ENCODE results near the gene EN2. TPM values are rescaled to one million over a fixed set of nuclear protein-coding genes. Genes with fewer than 3 reads are reported as not detected.

The EN2 gene
- total and polyA plus RNA-seq, 2 of the 4 experiments (the other 2 are of a cell fraction), result not detected

DNA sequence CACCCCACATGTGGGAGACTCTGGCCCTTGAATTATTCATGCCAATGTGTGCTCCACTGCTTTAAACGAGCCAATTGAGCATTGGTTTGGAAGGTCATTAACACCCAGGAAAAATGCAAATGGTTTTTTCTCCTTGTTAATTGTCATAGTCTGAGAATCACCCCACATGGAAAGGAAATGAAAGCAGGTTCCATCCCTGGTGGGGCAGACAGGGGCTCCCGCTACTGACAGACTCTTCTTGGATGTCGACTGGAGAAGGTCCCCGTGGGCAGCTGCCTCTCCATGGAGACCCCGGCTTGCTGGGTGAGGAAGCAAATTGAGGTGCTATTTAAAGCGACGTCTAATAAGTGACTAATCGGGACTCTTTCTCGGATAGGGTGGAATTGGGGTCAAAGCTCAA, 32.0 kb upstream of the EN2 start:
- Histone ChIP-seq H3K27ac (ENCODE audit: insufficient read depth, low read length) (no peak overlapping the region), H3K9me3 (ENCODE audit: control insufficient read depth, insufficient read depth, low read length) (no peaks in the 10 kb centered on the region), H3K4me2 (ENCODE audit: low read depth, low read length) (no peak overlapping the region), H2AFZ (replicated peaks; ENCODE audit: low read length, poor library complexity) (no peak overlapping the region), H3K14ac (replicated peaks; ENCODE audit: low read depth, low read length) (no peak overlapping the region), H2AK9ac (replicated peaks; ENCODE audit: low read depth, low read length, poor library complexity) (no peak overlapping the region), H4K5ac (ENCODE audit: low read depth, low read length) (no peak overlapping the region), H3K4me1 (ENCODE audit: control insufficient read depth, insufficient read depth, low read length) (no peaks in the 10 kb centered on the region), H3K18ac (ENCODE audit: low read depth, low read length) (no peak overlapping the region), H3K23ac (ENCODE audit: low read depth, low read length) (no peak overlapping the region), H3K56ac (ENCODE audit: extremely low read depth, insufficient read depth, low read length) (no peak overlapping the region), H3K4me3 (ENCODE audit: insufficient read depth, low read depth, low read length) (no peak overlapping the region), H2BK20ac (ENCODE audit: low read depth, low read length) (no peak overlapping the region), H3K36me3 (ENCODE audit: control insufficient read depth, insufficient read depth, low read length) (no peaks in the 10 kb centered on the region), H3K9me1 (ENCODE audit: insufficient read depth, low read length) (no peaks in the 10 kb centered on the region; the same call in 1 of the 2 replicates), H3K27me3 (ENCODE audit: control insufficient read depth, insufficient read depth, low read length) (no peaks in the 10 kb centered on the region; the same call in 1 of the 2 replicates), H2BK15ac (ENCODE audit: low read depth, low read length) (no peak overlapping the region), H3K4ac (ENCODE audit: low read depth, low read length) (no peak overlapping the region), H4K20me1 (ENCODE audit: insufficient read depth, low read length) (no peaks in the 10 kb centered on the region), H2BK5ac (ENCODE audit: low read depth, low read length, poor library complexity, severe bottlenecking) (no peak overlapping the region), H4K91ac (ENCODE audit: insufficient read depth, low read depth, low read length) (no peak overlapping the region), H3K9ac (ENCODE audit: low read depth, low read length) (no peak overlapping the region), H2AK5ac (ENCODE audit: low read depth, low read length) (no peak overlapping the region), H2BK120ac (ENCODE audit: low read depth, low read length) (no peak overlapping the region), H4K8ac (ENCODE audit: low read depth in 2 of 2, low read length in 2 of 2) (no peak overlapping the region), H3K79me1 (ENCODE audit: low read depth in 1 of 2, low read length in 2 of 2) (no peaks in the 10 kb centered on the region)
- BruUV-seq (replicated peaks), result no TSS peak
- 58% methylated on average over 6 of the region's 9 CpGs; no CpG with 5 or more reads in 1 of the 2 experiments for WGBS, 2 experiments (ENCODE audit: extremely low coverage in 2 of 2, insufficient read length in 1 of 2)
- dilution Hi-C loops (cut with HindIII; ENCODE audit: low sequenced_read_pairs, unreplicated experiment) (no loop called here), intact Hi-C loops (cut with micrococcal nuclease) (no loop called here), in situ Hi-C loops (cut with MboI; ENCODE audit: low sequenced_read_pairs) (no loop called here)
- no peak for ATAC-seq (ENCODE audit: low read depth)
- ChIA-PET POLR2A (ENCODE audit: unreplicated experiment) (no interaction called here), CTCF (no interaction called here)
- TF ChIP-seq RCOR1 (IDR thresholded peaks at IDR 0.05; ENCODE audit: insufficient replicate concordance, low read length) (no peak), RFX5 (IDR thresholded peaks at IDR 0.05; ENCODE audit: low read depth, low read length) (no peak), ELK1 (IDR thresholded peaks at IDR 0.05; ENCODE audit: borderline replicate concordance, low read depth, low read length) (no peak), USF2 (IDR thresholded peaks at IDR 0.05; ENCODE audit: low read depth, low read length) (no peak), BHLHE40 (IDR thresholded peaks at IDR 0.05; ENCODE audit: low read depth, low read length) (no peak), POLR2A (IDR thresholded peaks at IDR 0.05; ENCODE audit: low read depth, low read length) (no peak), MAZ (IDR thresholded peaks at IDR 0.05; ENCODE audit: borderline replicate concordance, low read depth, low read length) (no peak), CHD1 (IDR thresholded peaks at IDR 0.05; ENCODE audit: low read depth, low read length) (no peak), MXI1 (IDR thresholded peaks at IDR 0.05; ENCODE audit: borderline replicate concordance, low read depth, low read length) (no peak), MAFK (IDR thresholded peaks at IDR 0.05; ENCODE audit: low read depth, low read length) (no peak), SMC3 (IDR thresholded peaks at IDR 0.05; ENCODE audit: low read depth, low read length) (no peak), NFE2L2 (IDR thresholded peaks at IDR 0.05; ENCODE audit: low read depth, low read length) (no peak), FOS (IDR thresholded peaks at IDR 0.05; ENCODE audit: low read depth, low read length) (no peak)
- TF ChIP-seq, protein P1, sequence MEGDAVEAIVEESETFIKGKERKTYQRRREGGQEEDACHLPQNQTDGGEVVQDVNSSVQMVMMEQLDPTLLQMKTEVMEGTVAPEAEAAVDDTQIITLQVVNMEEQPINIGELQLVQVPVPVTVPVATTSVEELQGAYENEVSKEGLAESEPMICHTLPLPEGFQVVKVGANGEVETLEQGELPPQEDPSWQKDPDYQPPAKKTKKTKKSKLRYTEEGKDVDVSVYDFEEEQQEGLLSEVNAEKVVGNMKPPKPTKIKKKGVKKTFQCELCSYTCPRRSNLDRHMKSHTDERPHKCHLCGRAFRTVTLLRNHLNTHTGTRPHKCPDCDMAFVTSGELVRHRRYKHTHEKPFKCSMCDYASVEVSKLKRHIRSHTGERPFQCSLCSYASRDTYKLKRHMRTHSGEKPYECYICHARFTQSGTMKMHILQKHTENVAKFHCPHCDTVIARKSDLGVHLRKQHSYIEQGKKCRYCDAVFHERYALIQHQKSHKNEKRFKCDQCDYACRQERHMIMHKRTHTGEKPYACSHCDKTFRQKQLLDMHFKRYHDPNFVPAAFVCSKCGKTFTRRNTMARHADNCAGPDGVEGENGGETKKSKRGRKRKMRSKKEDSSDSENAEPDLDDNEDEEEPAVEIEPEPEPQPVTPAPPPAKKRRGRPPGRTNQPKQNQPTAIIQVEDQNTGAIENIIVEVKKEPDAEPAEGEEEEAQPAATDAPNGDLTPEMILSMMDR (conservative IDR thresholded peaks at IDR 0.05; ENCODE audit: low read depth, low read length), result no peak
- no peak for DNase-seq
